HCT116 (cell line): Measurements from ENCODE around the gene SLC35F1. TPM values are rescaled to one million over a fixed set of nuclear protein-coding genes. Genes with fewer than 3 reads are reported as not detected.

Source experiments
- ATAC-seq: fragments of 200-7000 bp; cut with Tn5 transposase; 2 replicates; pipeline ENCODE4 v1.9.1; 2020; ENCODE audit warnings: mild to moderate bottlenecking, moderate library complexity
- BruUV-seq: library from RNA; stranded (reverse); fragments of 400-500 nt; replicated peaks from 2 replicates; lab custom pipeline; 2021; lab: Mats Ljungman, UMichigan
- CTCF ChIA-PET: fragments of 300-600 bp; sonication (Branson Sonifier 250); formaldehyde crosslinking; loops from one replicate; lab custom pipeline; 2021; ENCODE audit warnings: antibody characterized with exemption; lab: Charles Lee
- POLR2A ChIA-PET: fragments of 300-600, 350-600 bp; sonication (Branson Sonifier 250); formaldehyde crosslinking; loops from one replicate; lab custom pipeline; 2021; ENCODE audit warnings: antibody characterized with exemption; lab: Charles Lee
- RAD21 ChIA-PET, 2 experiments: fragments of 300-600 bp; sonication (Branson Sonifier 250); formaldehyde crosslinking; loops; one replicate each; lab custom pipeline; 2023; ENCODE audit warnings: low total read pairs in 2 of 2; ENCODE audit not compliant: uncharacterized antibody in 2 of 2, unreplicated experiment in 2 of 2, low non-redundant PET in 1 of 2; lab: Charles Lee
- DNase-seq: peaks from one replicate; pipeline ENCODE4 v3.0.0-alpha.2; 2010; ENCODE audit warnings: low read depth, low spot score
- H2AFZ ChIP-seq: fragments of 200-600 bp; shearing (Covaris generic), sonication (generic); 2 replicates; pipeline ENCODE4 v1.6.1; 2017; ENCODE audit warnings: low read depth, mixed run types, mixed read lengths, antibody characterized with exemption, low read length; ENCODE audit not compliant: poor library complexity, severe bottlenecking
- H3K27ac ChIP-seq: 2 replicates; pipeline ENCODE4 v1.5.1; 2012; ENCODE audit warnings: low read depth, low read length
- H3K27me3 ChIP-seq: fragments of 200-600 bp; sonication (generic); 2 replicates; pipeline ENCODE4 v1.6.1; 2016; ENCODE audit warnings: mixed run types, low read length, mixed read lengths; ENCODE audit not compliant: insufficient read depth
- H3K36me3 ChIP-seq, 2 experiments: fragments of 200-500 bp in 1 of 2; fragments of 200-600 bp in 1 of 2; sonication (Bioruptor generic) in 1 of 2; sonication (generic) in 1 of 2; 2 replicates each; pipeline versions ENCODE4 v1.5.1 to v1.6.1; 2014 to 2016; ENCODE audit warnings: low read length in 2 of 2, inconsistent platforms in 1 of 2, mixed read lengths in 1 of 2, mixed run types in 1 of 2; ENCODE audit not compliant: insufficient read depth in 2 of 2, control insufficient read depth in 1 of 2
- H3K4me1 ChIP-seq, 2 experiments: fragments of 200-600 bp in 1 of 2; sonication (generic) in 1 of 2; 2 replicates each; pipeline versions ENCODE4 v1.5.1 to v1.6.1; 2012 to 2017; ENCODE audit warnings: low read length in 2 of 2, inconsistent platforms in 1 of 2, mild to moderate bottlenecking in 1 of 2, mixed read lengths in 1 of 2, mixed run types in 1 of 2, moderate library complexity in 1 of 2; ENCODE audit not compliant: insufficient read depth in 2 of 2, control insufficient read depth in 1 of 2
- H3K4me2 ChIP-seq: fragments of 200-600 bp; sonication (generic); 2 replicates; pipeline ENCODE4 v1.6.1; 2017; ENCODE audit warnings: mixed run types, low read length, mixed read lengths
- H3K4me3 ChIP-seq, 2 experiments: fragments of 200-600 bp in 1 of 2; sonication (generic) in 1 of 2; replicated peaks in 1 of 2; 2 replicates each; pipeline ENCODE4 v1.5.1; 2011 to 2016; ENCODE audit warnings: low read length in 2 of 2, control low read depth in 1 of 2, low read depth in 1 of 2, mild to moderate bottlenecking in 1 of 2, mixed read lengths in 1 of 2, mixed run types in 1 of 2
- H3K79me2 ChIP-seq: fragments of 200-600 bp; sonication (generic); 2 replicates; pipeline ENCODE4 v1.6.1; 2017; ENCODE audit warnings: mild to moderate bottlenecking, mixed run types, low read length, moderate library complexity, mixed read lengths; ENCODE audit not compliant: insufficient read depth
- H3K9ac ChIP-seq: fragments of 200-600 bp; sonication (generic); 2 replicates; pipeline ENCODE4 v1.6.1; 2016; ENCODE audit warnings: low read length, mixed read lengths
- H3K9me2 ChIP-seq: fragments of 200-600 bp; sonication (generic), shearing (Covaris generic); 2 replicates; pipeline ENCODE4 v1.6.1; 2017; ENCODE audit warnings: mixed run types, mild to moderate bottlenecking, moderate library complexity; ENCODE audit not compliant: insufficient read depth
- H3K9me3 ChIP-seq, 2 experiments: fragments of 200-500 bp in 1 of 2; fragments of 200-600 bp in 1 of 2; sonication (Bioruptor generic) in 1 of 2; sonication (generic) in 1 of 2; 2 replicates each; pipeline ENCODE4 v1.6.1; 2014 to 2017; ENCODE audit warnings: low read length in 2 of 2, mixed read lengths in 2 of 2, inconsistent platforms in 1 of 2, low read depth in 1 of 2, mild to moderate bottlenecking in 1 of 2, mixed run types in 1 of 2, moderate library complexity in 1 of 2; ENCODE audit not compliant: control insufficient read depth in 1 of 2, insufficient read depth in 1 of 2
- H4K20me1 ChIP-seq: fragments of 200-600 bp; sonication (generic), shearing (Covaris generic); 2 replicates; pipeline ENCODE4 v1.6.1; 2017; ENCODE audit warnings: mixed run types, mild to moderate bottlenecking, moderate library complexity; ENCODE audit not compliant: insufficient read depth
- CBX3 ChIP-seq: IDR thresholded peaks from 2 replicates; pipeline ENCODE4 v1.6.1; 2012; ENCODE audit warnings: low read depth
- CEBPB ChIP-seq: IDR thresholded peaks from 2 replicates; pipeline ENCODE4 v1.6.1; 2012; ENCODE audit warnings: low read depth
- EGR1 ChIP-seq: IDR thresholded peaks from 2 replicates; pipeline ENCODE4 v1.6.1; 2012; ENCODE audit warnings: low read depth
- ELF1 ChIP-seq: IDR thresholded peaks from 2 replicates; pipeline ENCODE4 v1.6.1; 2012; ENCODE audit warnings: low read depth, borderline replicate concordance
- EZH2 ChIP-seq: fragments of 200-600 bp; sonication (generic); IDR thresholded peaks from 2 replicates; pipeline ENCODE4 v1.6.1; 2017; ENCODE audit warnings: antibody characterized with exemption, mixed run types
- EZH2phosphoT487 ChIP-seq: fragments of 200-600 bp; IDR thresholded peaks from 2 replicates; pipeline ENCODE4 v1.6.1; 2018; ENCODE audit warnings: antibody characterized with exemption, borderline replicate concordance
- FOSL1 ChIP-seq: IDR thresholded peaks from 2 replicates; pipeline ENCODE4 v1.6.1; 2012; ENCODE audit warnings: low read depth
- RAD21 ChIP-seq: IDR thresholded peaks from 2 replicates; pipeline ENCODE4 v1.6.1; 2012; ENCODE audit warnings: low read depth, mild to moderate bottlenecking
- SIN3A ChIP-seq: IDR thresholded peaks from 2 replicates; pipeline ENCODE4 v1.6.1; 2012; ENCODE audit warnings: low read depth
- SP1 ChIP-seq: IDR thresholded peaks from 2 replicates; pipeline ENCODE4 v1.6.1; 2012; ENCODE audit warnings: low read depth
- SRF ChIP-seq: IDR thresholded peaks from 2 replicates; pipeline ENCODE4 v1.6.1; 2012; ENCODE audit warnings: low read depth
- YY1 ChIP-seq: IDR thresholded peaks from 2 replicates; pipeline ENCODE4 v1.6.1; 2011; ENCODE audit warnings: low read length, low read depth, moderate library complexity, mild to moderate bottlenecking; ENCODE audit not compliant: insufficient replicate concordance; ENCODE audit errors: extremely low read depth
- ZFX ChIP-seq: fragments of 450-650 bp; IDR thresholded peaks from 2 replicates; pipeline ENCODE4 v1.6.1; 2017
- ZNF274 ChIP-seq: fragments of 200-500 bp; sonication (Bioruptor generic); IDR thresholded peaks from 2 replicates; pipeline ENCODE4 v1.6.1; 2014; ENCODE audit warnings: mild to moderate bottlenecking, low read depth, low read length, inconsistent platforms
- intact Hi-C: fragments of 100-400 bp; cut with micrococcal nuclease; formaldehyde crosslinking; loops from 2 replicates; pipeline ENCODE4 v1.10.0; 2022
- total RNA-seq: library from RNA; stranded (reverse); gene quantifications from one replicate; pipeline ENCODE4 v1.2.1, GENCODE V29; 2021; ENCODE audit not compliant: unreplicated experiment
- TF ChIP-seq, protein P1 (sequence below): IDR thresholded peaks from 2 replicates; pipeline ENCODE4 v1.6.1; 2012; ENCODE audit warnings: low read depth
- TF ChIP-seq, protein P2 (sequence below): IDR thresholded peaks from 2 replicates; pipeline ENCODE4 v1.6.1; 2011; ENCODE audit warnings: mild to moderate bottlenecking, low read length, moderate library complexity; ENCODE audit not compliant: insufficient replicate concordance; ENCODE audit errors: extremely low read depth
- TF ChIP-seq, protein P3 (sequence below), 3 experiments: fragments of 200-600 bp in 1 of 3; sonication (generic) in 1 of 3; IDR thresholded peaks in 2 of 3; conservative IDR thresholded peaks in 1 of 3; 2 replicates each; pipeline ENCODE4 v1.5.1; 2012 to 2017; ENCODE audit warnings: low read depth in 2 of 3, low read length in 2 of 3, antibody characterized with exemption in 1 of 3, borderline replicate concordance in 1 of 3, control low read depth in 1 of 3, mild to moderate bottlenecking in 1 of 3, mixed read lengths in 1 of 3, mixed run types in 1 of 3, moderate library complexity in 1 of 3; ENCODE audit not compliant: insufficient read depth in 1 of 3

SLC35F1 gene
- total RNA-seq, 1 experiment from 2014 or later: 0.07 TPM

DNA sequence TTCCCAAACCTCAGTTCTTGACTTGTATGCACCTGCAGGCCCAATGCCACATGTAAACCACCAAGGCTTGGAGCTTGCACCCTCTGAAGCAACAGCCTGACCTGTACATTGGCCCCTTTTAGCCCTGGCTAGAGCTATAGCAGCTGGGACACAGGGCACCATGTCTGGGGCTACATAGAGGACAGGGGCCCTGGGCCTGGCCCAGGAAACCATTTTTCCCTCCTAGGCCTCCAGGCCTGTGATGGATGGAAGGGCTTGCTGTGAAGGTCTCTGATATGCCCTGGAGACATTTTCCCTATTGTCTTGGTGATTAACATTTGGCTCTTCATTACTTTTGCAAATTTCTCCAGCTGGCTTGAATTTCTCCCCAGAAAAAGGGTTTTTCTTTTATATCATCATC lies 64.6 kb downstream of the SLC35F1 start:
- ChIA-PET CTCF (no interaction called here), POLR2A (no interaction called here), RAD21 (no interaction called here)
- DNase-seq (no peak), ATAC-seq (no peak)
- no TSS peak for BruUV-seq
- Histone ChIP-seq H3K9ac (no peak overlapping the region), H2AFZ (no peak overlapping the region), H3K27ac (no peak overlapping the region), H4K20me1 (no peaks in the 10 kb centered on the region), H3K36me3 (no peaks in the 10 kb centered on the region), H3K9me3 (no peaks in the 10 kb centered on the region), H3K4me2 (no peak overlapping the region), H3K9me2 (no peaks in the 10 kb centered on the region), H3K4me3 (no peak overlapping the region), H3K79me2 (no peaks in the 10 kb centered on the region), H3K27me3 (no peaks in the 10 kb centered on the region), H3K4me1 (no peaks in the 10 kb centered on the region)
- intact Hi-C loops: no loop called here
- TF ChIP-seq CBX3: no peak
- no peak for TF ChIP-seq EGR1
- no peak for TF ChIP-seq FOSL1
- TF ChIP-seq EZH2phosphoT487: no peak
- no peak for TF ChIP-seq SRF
- TF ChIP-seq, protein P1, sequence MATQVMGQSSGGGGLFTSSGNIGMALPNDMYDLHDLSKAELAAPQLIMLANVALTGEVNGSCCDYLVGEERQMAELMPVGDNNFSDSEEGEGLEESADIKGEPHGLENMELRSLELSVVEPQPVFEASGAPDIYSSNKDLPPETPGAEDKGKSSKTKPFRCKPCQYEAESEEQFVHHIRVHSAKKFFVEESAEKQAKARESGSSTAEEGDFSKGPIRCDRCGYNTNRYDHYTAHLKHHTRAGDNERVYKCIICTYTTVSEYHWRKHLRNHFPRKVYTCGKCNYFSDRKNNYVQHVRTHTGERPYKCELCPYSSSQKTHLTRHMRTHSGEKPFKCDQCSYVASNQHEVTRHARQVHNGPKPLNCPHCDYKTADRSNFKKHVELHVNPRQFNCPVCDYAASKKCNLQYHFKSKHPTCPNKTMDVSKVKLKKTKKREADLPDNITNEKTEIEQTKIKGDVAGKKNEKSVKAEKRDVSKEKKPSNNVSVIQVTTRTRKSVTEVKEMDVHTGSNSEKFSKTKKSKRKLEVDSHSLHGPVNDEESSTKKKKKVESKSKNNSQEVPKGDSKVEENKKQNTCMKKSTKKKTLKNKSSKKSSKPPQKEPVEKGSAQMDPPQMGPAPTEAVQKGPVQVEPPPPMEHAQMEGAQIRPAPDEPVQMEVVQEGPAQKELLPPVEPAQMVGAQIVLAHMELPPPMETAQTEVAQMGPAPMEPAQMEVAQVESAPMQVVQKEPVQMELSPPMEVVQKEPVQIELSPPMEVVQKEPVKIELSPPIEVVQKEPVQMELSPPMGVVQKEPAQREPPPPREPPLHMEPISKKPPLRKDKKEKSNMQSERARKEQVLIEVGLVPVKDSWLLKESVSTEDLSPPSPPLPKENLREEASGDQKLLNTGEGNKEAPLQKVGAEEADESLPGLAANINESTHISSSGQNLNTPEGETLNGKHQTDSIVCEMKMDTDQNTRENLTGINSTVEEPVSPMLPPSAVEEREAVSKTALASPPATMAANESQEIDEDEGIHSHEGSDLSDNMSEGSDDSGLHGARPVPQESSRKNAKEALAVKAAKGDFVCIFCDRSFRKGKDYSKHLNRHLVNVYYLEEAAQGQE: no peak
- no peak for TF ChIP-seq SP1
- TF ChIP-seq EZH2: no peak
- no peak for TF ChIP-seq ZNF274
- TF ChIP-seq, protein P2, sequence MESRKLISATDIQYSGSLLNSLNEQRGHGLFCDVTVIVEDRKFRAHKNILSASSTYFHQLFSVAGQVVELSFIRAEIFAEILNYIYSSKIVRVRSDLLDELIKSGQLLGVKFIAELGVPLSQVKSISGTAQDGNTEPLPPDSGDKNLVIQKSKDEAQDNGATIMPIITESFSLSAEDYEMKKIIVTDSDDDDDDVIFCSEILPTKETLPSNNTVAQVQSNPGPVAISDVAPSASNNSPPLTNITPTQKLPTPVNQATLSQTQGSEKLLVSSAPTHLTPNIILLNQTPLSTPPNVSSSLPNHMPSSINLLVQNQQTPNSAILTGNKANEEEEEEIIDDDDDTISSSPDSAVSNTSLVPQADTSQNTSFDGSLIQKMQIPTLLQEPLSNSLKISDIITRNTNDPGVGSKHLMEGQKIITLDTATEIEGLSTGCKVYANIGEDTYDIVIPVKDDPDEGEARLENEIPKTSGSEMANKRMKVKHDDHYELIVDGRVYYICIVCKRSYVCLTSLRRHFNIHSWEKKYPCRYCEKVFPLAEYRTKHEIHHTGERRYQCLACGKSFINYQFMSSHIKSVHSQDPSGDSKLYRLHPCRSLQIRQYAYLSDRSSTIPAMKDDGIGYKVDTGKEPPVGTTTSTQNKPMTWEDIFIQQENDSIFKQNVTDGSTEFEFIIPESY: no peak
- no peak for TF ChIP-seq SIN3A
- TF ChIP-seq, protein P3, sequence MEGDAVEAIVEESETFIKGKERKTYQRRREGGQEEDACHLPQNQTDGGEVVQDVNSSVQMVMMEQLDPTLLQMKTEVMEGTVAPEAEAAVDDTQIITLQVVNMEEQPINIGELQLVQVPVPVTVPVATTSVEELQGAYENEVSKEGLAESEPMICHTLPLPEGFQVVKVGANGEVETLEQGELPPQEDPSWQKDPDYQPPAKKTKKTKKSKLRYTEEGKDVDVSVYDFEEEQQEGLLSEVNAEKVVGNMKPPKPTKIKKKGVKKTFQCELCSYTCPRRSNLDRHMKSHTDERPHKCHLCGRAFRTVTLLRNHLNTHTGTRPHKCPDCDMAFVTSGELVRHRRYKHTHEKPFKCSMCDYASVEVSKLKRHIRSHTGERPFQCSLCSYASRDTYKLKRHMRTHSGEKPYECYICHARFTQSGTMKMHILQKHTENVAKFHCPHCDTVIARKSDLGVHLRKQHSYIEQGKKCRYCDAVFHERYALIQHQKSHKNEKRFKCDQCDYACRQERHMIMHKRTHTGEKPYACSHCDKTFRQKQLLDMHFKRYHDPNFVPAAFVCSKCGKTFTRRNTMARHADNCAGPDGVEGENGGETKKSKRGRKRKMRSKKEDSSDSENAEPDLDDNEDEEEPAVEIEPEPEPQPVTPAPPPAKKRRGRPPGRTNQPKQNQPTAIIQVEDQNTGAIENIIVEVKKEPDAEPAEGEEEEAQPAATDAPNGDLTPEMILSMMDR (IDR thresholded peaks at IDR 0.05 in 2 of 3, conservative IDR thresholded peaks at IDR 0.05 in 1 of 3; ENCODE audit: borderline replicate concordance in 1 of 3, insufficient read depth in 1 of 3, low read depth in 2 of 3, low read length in 2 of 3): no peak
- TF ChIP-seq YY1: no peak
- TF ChIP-seq ZFX: no peak
- TF ChIP-seq CEBPB: no peak
- TF ChIP-seq ELF1: no peak
- TF ChIP-seq RAD21: no peak
